ENCODE results near the gene ENO2.
"Not testable (repeated sequence)": the region's sequence is repeated elsewhere in the genome, so short reads cannot be mapped to it uniquely, and the experiment has no call there.

ENO2 gene

DNA sequence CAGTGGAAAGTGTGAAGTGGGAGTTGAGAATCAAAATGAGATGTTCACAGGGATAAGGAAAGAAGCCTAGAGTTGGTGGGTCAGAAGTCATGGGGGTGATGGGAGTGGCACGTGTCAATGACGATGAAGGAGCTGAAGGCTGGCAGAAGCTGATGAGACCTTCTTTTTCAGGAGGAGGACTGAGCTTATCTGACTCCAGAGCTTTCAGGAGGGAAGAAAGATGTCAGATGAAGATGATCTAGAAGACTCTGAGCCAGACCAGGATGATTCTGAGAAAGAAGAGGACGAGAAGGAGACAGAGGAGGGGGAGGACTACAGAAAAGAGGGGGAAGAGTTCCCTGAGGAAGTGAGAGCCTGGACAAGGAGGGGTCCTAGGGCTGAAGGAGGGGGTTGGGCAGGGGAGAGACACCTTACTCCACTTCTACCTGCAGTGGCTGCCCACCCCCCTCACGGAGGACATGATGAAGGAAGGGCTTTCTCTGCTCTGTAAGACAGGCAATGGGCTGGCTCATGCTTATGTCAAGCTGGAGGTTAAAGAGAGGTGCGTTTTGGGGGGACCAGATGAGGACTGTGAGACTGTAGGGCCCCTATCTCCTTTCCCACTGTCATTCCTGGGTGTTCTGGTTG lies 8.9 kb upstream of the ENO2 start:
- no peak for DNase-seq
- in situ Hi-C loops (cut with MboI; ENCODE audit: low pct_unique_long_range_greater_than_20kb, low sequenced_read_pairs): no loop called here

DNA sequence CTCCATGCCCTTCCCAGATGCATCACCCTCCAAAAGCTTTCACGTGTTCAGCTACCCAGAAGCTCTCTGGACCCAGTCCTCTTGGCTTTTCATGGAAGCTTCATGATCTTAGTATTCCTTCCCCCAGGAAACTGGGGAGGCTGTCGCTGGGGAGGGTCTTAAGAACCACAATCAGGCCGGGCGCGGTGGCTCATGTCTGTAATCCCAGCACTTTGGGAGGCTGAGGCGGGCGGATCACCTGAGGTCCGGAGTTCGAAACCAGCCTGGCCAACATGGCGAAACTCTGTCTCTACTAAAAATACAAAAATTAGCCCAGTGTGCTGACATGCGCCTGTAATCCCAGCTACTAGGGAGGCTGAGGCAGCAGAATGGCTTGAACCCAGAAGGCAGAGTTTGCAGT lies 6.2 kb upstream of the ENO2 start:
- in situ Hi-C loops (cut with MboI; ENCODE audit: low pct_unique_long_range_greater_than_20kb, low sequenced_read_pairs); DNase-seq: not testable (repeated sequence)

DNA sequence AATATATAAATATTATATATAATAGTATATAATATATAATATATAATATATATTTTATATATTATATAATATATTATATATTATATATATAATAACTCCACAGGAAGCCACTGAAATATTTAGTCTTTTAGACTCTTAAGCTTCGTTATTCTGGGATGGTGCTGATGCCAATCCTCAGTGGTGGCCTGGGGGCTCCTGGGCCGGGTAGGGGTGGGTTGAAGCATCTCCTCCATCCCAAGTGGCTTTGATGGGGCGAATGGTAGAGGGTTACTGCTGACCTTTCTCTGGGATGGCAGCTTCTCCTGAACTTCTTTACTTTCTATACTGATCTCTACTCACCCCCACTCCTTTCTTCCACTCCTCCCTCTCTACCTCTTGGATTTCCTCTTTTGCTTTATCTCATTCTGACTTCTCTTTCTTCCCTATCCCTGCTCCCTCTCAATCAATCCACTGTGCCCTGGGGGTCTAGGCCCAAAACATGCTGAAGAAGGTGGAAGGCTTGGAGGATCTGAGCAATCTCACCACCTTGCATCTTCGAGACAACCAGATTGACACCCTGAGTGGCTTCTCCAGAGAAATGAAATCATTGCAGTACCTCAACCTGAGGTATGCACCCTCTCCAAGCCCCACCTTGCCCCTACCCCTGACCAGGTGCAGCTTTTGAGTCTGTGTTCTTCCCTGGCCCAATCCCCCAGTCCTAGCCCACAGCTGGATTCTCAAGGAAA lies 4.8 kb upstream of the ENO2 start:
- in situ Hi-C loops (cut with MboI; ENCODE audit: low pct_unique_long_range_greater_than_20kb, low sequenced_read_pairs): no loop called here
- peak; percentile 49 for DNase-seq

DNA sequence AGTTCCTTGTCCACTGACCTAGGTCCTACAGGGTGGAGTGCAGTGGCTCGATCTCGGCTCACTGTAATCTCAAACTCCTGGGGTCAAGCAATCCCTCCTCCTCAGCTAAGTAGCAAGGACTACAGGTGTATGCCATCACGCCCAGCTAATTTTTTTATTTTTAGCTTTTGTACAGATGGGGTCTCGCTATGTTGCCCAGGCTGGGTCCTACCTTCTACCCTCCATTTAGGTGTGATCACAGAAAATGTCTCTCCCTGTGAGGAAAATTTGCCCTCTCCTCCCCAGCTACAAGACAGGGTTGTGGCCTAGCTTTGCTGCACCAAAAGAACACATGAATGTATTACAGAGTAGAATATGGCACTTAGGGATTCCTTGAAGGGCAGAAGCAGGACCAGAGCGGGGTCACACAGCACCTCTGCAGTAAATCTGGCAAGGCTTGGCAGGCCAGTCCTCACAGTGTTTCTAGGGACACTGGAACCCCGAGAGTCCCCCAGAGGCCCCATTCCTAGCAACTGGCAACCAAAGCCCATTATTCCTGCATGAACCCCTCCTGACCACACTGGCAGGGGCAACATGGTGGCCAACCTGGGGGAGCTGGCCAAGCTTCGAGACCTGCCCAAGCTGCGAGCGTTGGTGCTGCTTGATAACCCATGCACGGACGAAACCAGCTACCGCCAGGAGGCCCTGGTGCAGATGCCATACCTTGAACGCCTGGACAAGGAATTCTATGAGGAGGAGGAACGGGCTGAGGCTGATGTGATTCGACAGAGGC lies 2.0 kb upstream of the ENO2 start:
- DNase-seq: no peak
- in situ Hi-C loops (cut with MboI; ENCODE audit: low pct_unique_long_range_greater_than_20kb, low sequenced_read_pairs): no loop called here

DNA sequence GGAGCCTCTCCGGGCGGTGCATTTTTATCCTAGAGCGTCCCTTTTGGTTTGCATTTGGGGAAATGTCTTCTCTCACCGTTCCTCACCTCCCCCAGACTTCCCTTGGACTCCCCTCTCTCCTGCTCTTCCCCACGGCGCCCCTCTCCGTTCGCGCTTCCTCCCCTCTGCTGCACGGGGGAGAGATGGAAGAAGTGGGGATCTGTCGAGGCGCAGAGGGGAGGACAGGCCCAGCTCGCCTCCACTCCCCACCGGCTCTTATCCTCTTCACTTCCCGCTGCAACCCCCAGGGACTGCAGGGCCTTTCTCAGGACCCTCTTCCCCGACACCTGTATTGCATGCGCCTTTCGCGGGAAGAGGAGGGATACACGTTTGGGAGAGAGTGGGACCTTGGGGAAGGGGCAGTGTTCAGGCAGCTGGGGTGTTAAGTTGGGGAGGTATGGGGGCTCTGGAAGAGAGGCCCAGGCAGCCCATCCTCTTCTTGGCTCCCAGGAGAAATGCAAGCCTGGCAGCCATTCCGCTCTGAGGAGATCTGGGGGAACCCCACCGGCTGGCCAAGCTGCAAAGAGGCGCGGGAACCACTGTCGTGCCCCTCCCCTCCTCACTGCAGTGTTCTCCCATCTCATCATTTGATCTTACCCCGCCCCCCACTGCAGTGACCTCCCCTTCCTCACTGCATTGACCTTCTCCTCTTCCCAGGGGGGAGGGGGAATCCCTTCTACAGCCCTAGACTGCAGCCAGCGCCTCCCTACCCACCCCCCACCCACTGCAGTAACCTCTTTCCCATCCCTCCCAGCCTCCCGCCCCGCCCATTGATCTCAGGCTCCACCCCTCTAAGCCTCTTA lies 788 bp downstream of the ENO2 start:
- in situ Hi-C loops (cut with MboI; ENCODE audit: low pct_unique_long_range_greater_than_20kb, low sequenced_read_pairs): no loop called here
- no peak for DNase-seq

DNA sequence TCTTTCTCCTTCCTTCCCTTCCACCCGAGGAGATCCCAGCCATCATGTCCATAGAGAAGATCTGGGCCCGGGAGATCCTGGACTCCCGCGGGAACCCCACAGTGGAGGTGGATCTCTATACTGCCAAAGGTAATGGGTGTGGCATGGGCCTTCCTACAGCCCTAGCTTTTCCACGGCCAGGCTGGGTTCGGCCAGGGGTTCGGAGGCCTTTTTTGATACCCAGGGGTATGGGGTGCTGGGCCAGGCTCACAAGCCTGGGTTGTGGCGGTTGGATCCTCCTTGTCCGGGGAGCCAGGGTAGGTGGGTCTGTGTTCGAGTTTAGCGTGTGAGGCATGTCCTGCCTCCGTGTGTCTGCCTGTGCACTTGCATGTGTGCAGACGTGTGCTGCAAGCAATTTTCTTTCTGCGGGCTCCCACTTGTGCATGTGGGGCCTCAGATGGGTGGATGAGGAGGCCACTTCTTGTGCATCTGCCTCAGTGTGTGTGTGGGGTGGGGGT lies 1.5 kb downstream of the ENO2 start:
- DNase-seq: no peak
- in situ Hi-C loops (cut with MboI; ENCODE audit: low pct_unique_long_range_greater_than_20kb, low sequenced_read_pairs): no loop called here

DNA sequence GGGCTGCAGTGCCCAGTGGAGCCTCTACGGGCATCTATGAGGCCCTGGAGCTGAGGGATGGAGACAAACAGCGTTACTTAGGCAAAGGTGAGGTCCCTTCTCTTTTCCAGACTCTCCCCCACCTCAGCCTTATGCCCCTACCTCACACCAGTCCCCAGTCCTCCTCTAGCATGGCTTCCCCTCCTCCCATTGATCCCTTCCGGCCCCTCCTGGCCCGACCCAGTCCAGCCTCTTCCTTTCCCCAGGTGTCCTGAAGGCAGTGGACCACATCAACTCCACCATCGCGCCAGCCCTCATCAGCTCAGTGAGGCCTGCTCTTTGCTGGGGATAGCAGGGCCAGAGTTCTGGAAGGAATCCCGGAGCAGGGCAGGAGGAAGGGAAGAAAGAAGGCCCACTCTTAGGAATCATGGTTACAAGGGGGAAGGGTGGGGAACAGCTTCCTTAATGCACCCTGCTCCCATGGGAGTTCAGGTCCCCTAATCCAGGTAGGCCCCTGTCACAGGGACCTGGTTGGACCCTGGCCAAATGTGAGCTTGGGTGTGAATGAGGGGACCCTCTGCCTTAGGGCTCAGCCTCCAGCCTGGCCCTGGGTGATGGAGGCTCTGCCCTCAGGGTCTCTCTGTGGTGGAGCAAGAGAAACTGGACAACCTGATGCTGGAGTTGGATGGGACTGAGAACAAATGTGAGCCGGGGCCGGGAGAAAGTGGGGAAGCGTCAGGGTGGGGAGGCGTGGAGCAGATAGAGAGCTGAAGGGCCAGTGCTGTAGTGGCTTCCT lies 2.2 kb downstream of the ENO2 start:
- in situ Hi-C loops (cut with MboI; ENCODE audit: low pct_unique_long_range_greater_than_20kb, low sequenced_read_pairs): no loop called here
- DNase-seq: no peak

DNA sequence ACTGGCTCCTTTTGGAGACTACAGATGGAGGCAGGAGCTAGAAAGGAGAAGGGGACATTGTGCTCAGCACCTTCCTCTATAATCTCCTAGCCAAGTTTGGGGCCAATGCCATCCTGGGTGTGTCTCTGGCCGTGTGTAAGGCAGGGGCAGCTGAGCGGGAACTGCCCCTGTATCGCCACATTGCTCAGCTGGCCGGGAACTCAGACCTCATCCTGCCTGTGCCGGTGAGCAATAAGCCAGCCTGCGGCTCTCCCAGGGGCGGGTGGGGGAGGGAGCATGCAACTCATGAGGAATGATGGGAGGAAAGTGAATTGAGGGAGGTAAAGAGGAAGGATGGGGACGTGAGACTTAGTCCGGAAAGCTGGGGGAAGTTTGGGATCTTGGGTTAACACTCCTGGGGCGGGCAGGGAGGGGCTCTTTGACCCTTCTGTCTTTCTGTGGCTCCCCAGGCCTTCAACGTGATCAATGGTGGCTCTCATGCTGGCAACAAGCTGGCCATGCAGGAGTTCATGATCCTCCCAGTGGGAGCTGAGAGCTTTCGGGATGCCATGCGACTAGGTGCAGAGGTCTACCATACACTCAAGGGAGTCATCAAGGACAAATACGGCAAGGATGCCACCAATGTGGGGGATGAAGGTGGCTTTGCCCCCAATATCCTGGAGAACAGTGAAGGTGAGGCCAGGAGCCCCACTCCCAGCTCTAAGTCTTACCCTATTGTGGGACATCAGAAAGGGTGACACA lies 3.3 kb downstream of the ENO2 start:
- DNase-seq: no peak
- in situ Hi-C loops (cut with MboI; ENCODE audit: low pct_unique_long_range_greater_than_20kb, low sequenced_read_pairs): no loop called here

DNA sequence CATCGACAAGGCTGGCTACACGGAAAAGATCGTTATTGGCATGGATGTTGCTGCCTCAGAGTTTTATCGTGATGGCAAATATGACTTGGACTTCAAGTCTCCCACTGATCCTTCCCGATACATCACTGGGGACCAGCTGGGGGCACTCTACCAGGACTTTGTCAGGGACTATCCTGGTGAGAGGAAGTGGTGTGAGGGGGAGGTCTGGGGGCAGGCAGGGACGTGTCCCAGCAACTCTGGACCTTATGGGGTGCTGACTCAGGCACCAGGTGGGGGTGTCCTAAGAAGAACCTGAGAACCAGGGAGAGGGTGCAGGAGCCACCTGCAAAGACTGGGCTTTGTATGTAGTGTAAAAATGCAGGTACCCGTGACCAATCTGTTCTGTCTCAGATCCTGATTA lies 5.2 kb downstream of the ENO2 start:
- no peak for DNase-seq
- in situ Hi-C loops (cut with MboI; ENCODE audit: low pct_unique_long_range_greater_than_20kb, low sequenced_read_pairs): no loop called here

DNA sequence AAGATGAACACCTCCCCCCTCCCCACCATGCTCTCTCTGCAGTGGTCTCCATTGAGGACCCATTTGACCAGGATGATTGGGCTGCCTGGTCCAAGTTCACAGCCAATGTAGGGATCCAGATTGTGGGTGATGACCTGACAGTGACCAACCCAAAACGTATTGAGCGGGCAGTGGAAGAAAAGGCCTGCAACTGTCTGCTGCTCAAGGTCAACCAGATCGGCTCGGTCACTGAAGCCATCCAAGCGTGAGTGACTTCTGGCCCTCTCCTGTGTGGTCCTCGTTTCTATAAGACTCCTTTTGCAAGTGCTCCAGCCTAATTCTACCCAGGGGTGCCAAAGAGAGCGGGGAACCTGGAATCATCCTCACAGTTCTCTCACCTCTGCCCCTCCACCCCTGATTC lies 7.2 kb downstream of the ENO2 start:
- in situ Hi-C loops (cut with MboI; ENCODE audit: low pct_unique_long_range_greater_than_20kb, low sequenced_read_pairs): no loop called here
- no peak for DNase-seq

DNA sequence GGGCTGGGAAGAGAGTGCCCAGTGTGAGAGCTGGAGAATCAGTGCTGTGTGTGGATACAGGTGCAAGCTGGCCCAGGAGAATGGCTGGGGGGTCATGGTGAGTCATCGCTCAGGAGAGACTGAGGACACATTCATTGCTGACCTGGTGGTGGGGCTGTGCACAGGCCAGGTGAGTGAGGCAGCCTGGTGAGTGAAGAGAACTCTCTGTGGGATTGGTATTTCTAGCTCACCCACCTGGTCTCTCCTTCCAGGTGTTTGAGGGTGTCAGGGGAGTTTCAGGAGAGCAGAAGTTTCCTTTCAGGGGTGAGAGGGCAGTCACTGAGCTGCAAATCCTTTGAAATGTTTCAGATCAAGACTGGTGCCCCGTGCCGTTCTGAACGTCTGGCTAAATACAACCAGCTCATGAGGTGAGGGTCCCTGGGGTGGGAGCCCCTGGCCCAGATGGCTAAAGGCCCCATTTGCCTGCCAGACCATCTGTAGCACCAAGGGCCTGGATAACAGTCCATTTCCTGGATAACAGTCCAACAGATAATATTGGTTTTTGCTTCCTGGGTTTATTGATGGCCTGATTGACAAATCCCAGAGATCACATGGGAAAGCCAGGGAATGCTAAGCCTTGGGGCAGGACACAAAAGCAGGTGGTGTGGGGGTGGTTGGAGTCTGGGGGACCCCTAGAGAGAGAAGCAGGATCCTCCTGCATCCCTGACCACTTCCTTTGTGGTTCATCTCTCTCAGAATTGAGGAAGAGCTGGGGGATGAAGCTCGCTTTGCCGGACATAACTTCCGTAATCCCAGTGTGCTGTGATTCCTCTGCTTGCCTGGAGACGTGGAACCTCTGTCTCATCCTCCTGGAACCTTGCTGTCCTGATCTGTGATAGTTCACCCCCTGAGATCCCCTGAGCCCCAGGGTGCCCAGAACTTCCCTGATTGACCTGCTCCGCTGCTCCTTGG lies 7.9 kb downstream of the ENO2 start:
- DNase-seq: peak; percentile 61

DNA sequence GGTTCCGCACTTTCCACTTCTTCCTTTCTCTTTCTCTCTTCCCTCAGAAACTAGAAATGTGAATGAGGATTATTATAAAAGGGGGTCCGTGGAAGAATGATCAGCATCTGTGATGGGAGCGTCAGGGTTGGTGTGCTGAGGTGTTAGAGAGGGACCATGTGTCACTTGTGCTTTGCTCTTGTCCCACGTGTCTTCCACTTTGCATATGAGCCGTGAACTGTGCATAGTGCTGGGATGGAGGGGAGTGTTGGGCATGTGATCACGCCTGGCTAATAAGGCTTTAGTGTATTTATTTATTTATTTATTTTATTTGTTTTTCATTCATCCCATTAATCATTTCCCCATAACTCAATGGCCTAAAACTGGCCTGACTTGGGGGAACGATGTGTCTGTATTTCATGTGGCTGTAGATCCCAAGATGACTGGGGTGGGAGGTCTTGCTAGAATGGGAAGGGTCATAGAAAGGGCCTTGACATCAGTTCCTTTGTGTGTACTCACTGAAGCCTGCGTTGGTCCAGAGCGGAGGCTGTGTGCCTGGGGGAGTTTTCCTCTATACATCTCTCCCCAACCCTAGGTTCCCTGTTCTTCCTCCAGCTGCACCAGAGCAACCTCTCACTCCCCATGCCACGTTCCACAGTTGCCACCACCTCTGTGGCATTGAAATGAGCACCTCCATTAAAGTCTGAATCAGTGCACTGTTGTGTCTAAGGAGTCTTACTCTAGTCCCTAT lies 8.8 kb downstream of the ENO2 start:
- DNase-seq: no peak
- in situ Hi-C loops (cut with MboI; ENCODE audit: low pct_unique_long_range_greater_than_20kb, low sequenced_read_pairs): no loop called here

More for the DNA sequence above, 7.9 kb downstream of the ENO2 start:
- in situ Hi-C loops (cut with MboI; ENCODE audit: low pct_unique_long_range_greater_than_20kb, low sequenced_read_pairs): no loop called here

DNA sequence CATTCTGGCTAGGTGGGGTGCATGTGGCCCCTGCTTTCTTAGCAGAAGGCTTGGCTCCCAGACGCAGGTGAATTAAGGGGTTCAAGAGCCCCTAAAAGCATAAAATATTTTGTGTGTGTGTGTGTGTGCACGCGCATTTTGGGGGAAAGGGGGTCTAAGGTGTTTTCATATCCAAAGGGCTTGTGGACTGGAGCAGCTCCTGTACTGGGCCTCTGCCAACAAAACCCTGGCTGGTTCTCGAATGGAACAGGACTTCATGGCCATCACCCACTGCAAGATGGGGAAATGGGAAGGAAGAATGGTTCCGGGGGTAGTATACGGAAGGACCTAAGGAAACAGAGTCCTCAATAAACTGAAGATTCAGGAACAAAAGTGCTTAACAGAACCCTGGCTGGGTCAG lies 9.5 kb downstream of the ENO2 start:
- in situ Hi-C loops (cut with MboI; ENCODE audit: low pct_unique_long_range_greater_than_20kb, low sequenced_read_pairs): no loop called here

DNA sequence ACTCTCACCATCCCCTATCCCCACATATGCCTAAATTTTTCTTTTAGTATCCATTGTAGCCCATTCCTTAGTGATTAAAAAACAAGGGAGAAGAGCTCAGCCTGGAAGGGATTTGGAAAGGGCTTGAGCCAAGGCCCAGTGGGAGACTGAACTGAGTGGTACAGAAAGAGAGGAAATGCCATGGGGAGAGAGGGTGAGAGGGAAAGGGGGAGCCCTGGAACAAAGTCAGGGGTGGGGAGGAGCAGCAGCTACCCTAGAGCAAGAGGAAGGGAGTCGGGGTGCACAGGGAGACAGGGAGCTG lies 10.8 kb downstream of the ENO2 start:
- in situ Hi-C loops (cut with MboI; ENCODE audit: low pct_unique_long_range_greater_than_20kb, low sequenced_read_pairs): no loop called here
- DNase-seq: no peak

More for the DNA sequence above, 9.5 kb downstream of the ENO2 start:
- DNase-seq: no peak

DNA sequence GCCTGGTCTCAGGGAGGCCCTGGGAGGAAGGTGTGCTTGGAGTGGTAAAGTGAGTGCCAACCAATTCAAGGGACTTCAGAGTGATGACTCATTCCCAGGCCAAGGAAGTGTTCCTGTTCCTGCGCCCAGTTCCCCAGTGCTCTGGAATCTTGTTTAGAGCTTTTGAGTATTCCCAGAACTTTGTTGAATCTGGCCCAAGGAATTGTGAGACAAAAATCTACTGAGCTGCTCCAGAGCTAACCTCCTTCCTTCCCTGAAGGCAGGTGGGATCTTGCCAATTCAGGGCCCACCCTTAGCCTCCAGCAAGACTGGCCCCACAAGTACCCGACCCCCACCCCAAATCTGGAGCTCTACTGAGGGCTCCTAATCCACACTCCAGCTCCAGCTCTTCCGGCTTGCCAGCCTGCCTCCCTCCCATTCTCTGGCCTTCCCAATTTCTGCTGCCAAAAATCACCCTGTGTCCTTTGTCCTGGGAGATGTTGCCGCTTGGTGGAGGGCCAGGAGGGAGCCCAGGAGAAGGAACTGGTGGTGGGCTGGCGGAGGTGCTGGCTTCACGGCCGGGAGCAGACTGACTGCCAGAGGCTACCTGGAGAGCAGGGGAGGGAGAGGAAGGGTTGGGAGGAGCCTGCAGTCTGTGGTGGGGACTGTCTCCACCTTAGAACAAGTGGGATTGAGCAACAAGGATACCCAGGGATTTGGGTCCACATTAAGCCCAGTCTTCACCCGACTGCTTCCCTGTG lies 11.3 kb downstream of the ENO2 start:
- no peak for DNase-seq
- in situ Hi-C loops (cut with MboI; ENCODE audit: low pct_unique_long_range_greater_than_20kb, low sequenced_read_pairs): no loop called here

Measured in KBM-7 (cell line).